Stimulated activated CD8-positive, alpha-beta memory T cell treated with anti-CD3 and anti-CD28 coated beads, Interleukin-12 subunit alpha, Interleukin-12 subunit beta, amount 100 ng/mL, for 1 hour (primary cell): ENCODE data around the gene DEFB116.
"Not testable (repeated sequence)": the region's sequence is repeated elsewhere in the genome, so short reads cannot be mapped to it uniquely, and the experiment has no call there.

Experiments used
- DNase-seq: peaks from one replicate; pipeline ENCODE4 v3.0.0-alpha.2; 2020; ENCODE audit warnings: low read depth

DEFB116 gene

GRCh38 chr20:31308535-31309162, at the start of gene DEFB116:
Gene DEFB116, minus strand, starts transcription at chr20:31308585. Its CDS starts 0 bp downstream, at chr20:31308585.
- no peak for DNase-seq

- DNase-seq = no peak
Measured at GRCh38 chr20:31355981-31356380, 47.6 kb upstream of the DEFB116 start.

- no peak for DNase-seq
Measured at GRCh38 chr20:31341470-31341869, 33.1 kb upstream of the DEFB116 start.

- no peak for DNase-seq
Measured at GRCh38 chr20:31330893-31331292, 22.5 kb upstream of the DEFB116 start.

- DNase-seq = no peak
Measured at GRCh38 chr20:31322504-31322903, 14.1 kb upstream of the DEFB116 start.

GRCh38 chr20:31284964-31285363, 23.4 kb downstream of the DEFB116 start:
- not testable (repeated sequence) for DNase-seq

- DNase-seq = no peak
Measured at GRCh38 chr20:31278178-31278577, 30.2 kb downstream of the DEFB116 start.

GRCh38 chr20:31274441-31274840, 33.9 kb downstream of the DEFB116 start:
- DNase-seq = no peak

GRCh38 chr20:31260326-31260932, 48.0 kb downstream of the DEFB116 start:
- DNase-seq = no peak

- no peak for DNase-seq
Measured at GRCh38 chr20:31257364-31257763, 51.0 kb downstream of the DEFB116 start, which contains the start of gene DEFB115. Gene DEFB115, plus strand, starts transcription at chr20:31257664. Its CDS starts 0 bp downstream, at chr20:31257664.

GRCh38 chr20:31256959-31257358, 51.4 kb downstream of the DEFB116 start:
- no peak for DNase-seq
